HPDE6-E6E7 (cell line): ENCODE data around the gene HBEGF.
A peak's percentile ranks its signal among the peaks of the same experiment; 100 is the strongest.

ENCODE experiments used
- DNase-seq: peaks from one replicate; pipeline ENCODE4 v3.0.0; 2011; ENCODE audit warnings: missing footprints; ENCODE audit errors: extremely low spot score

Gene HBEGF

GRCh38 chr5:140336388-140336787 is 10.0 kb downstream of the HBEGF start:
- DNase-seq, result no peak

GRCh38 chr5:140331638-140332037 is 14.8 kb downstream of the HBEGF start:
- no peak for DNase-seq

- no peak for DNase-seq
Measured at GRCh38 chr5:140329739-140330481, 16.5 kb downstream of the HBEGF start.

GRCh38 chr5:140328036-140328764 is 18.2 kb downstream of the HBEGF start:
- no peak for DNase-seq

GRCh38 chr5:140327589-140327988 is 18.8 kb downstream of the HBEGF start:
- DNase-seq, result no peak

- DNase-seq, result no peak
Measured at GRCh38 chr5:140325486-140325885, 20.9 kb downstream of the HBEGF start.

- no peak for DNase-seq
Measured at GRCh38 chr5:140324617-140325241, 21.7 kb downstream of the HBEGF start.

- no peak for DNase-seq
Measured at GRCh38 chr5:140324041-140324600, 22.3 kb downstream of the HBEGF start.

- peak; percentile 71 for DNase-seq
Measured at GRCh38 chr5:140322751-140323731, 23.4 kb downstream of the HBEGF start.

GRCh38 chr5:140321796-140322195 is 24.6 kb downstream of the HBEGF start:
- no peak for DNase-seq

GRCh38 chr5:140319833-140320232 is 26.6 kb downstream of the HBEGF start:
- no peak for DNase-seq

- DNase-seq, result no peak
Measured at GRCh38 chr5:140318792-140319191, 27.6 kb downstream of the HBEGF start.

- no peak for DNase-seq
Measured at GRCh38 chr5:140317859-140318258, 28.5 kb downstream of the HBEGF start.

- DNase-seq, result no peak
Measured at GRCh38 chr5:140312791-140313189, 33.6 kb downstream of the HBEGF start.

- no peak for DNase-seq
Measured at GRCh38 chr5:140312067-140312790, 34.2 kb downstream of the HBEGF start.

- no peak for DNase-seq
Measured at GRCh38 chr5:140311011-140311467, 35.4 kb downstream of the HBEGF start.

GRCh38 chr5:140310434-140310833 is 36.0 kb downstream of the HBEGF start:
- DNase-seq, result no peak

GRCh38 chr5:140309706-140310249 is 36.6 kb downstream of the HBEGF start:
- no peak for DNase-seq

- DNase-seq, result no peak
Measured at GRCh38 chr5:140305471-140305870, 40.9 kb downstream of the HBEGF start.

- DNase-seq, result no peak
Measured at GRCh38 chr5:140303966-140304365, 42.4 kb downstream of the HBEGF start.
